GM21515 (cell line): ENCODE data around the gene UPK1A.
"Not testable (repeated sequence)": the region's sequence is repeated elsewhere in the genome, so short reads cannot be mapped to it uniquely, and the experiment has no call there.

Source experiments
- ATAC-seq: cut with Tn5 transposase; IDR thresholded peaks from one replicate; pipeline ENCODE4 v1.9.1; 2021; ENCODE audit not compliant: unreplicated experiment

UPK1A gene

DNA sequence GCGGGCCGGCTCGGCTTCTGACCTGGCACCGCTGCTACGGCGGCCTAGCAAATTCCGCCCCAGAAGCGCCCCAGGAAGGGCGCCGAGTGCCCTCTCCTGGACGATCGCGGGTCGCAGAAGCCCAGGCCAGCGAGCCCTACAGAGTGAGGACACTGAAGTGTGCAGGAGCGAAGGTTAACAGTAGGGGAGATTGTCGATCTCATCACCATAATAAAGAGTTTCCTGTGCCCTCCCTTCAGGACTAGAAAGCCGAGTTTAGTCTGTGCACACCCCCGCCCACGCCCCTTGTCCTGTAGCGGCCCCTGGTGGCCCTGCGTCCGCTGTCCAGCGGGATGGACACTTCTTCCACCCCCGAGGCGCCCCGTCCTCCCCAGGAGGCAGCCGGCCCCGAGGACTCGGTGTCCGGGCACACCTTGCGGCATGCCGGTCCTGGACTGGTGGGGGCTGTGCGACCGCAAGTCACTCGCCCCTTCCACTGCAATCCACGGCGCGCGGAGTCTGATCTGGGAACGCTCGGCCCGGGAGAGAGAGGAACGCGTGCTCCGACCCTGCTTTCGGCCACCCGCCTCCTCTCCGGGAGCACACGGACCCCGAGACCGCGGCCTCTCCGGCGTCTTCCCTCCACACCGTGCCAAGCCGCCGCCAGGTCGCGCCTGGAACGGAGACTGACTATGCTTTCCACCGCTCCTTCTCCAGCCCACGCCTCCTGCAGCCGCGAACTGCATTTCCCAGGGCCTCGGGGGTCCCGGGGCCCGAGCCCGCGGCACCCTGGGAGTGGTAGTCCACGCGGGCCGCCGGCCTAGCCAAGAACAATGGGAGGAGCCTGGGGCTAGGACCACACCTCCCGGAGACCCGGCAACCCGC lies 50.7 kb downstream of the UPK1A start:
- peak; percentile 52 for ATAC-seq

DNA sequence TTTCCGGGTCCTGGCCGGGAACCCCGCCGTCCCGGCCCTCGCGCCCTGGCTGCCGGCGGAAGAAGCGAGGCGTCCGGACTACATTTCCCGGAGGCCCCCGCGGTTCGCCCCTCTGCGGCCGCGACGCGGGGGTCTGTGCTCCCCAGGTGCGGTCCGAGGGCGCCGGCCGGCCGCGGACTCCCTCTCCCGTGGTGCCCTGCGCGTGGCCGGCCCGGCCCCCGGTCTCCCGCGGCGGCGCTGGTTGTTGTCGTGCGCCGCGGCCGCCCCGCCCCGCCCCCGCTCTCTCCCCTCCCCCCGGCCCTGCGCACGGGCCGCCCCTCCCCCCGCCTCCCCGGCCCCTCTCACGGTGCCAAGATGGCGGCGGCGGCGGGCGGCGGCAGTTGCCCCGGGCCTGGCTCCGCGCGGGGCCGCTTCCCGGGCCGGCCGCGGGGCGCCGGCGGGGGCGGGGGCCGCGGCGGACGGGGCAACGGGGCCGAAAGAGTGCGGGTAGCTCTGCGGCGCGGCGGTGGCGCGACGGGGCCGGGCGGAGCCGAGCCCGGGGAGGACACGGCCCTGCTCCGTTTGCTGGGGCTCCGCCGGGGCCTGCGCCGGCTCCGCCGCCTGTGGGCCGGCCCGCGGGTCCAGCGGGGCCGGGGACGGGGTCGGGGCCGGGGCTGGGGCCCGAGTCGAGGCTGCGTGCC lies 51.5 kb downstream of the UPK1A start, which contains the start of gene KMT2B:
TSS of gene KMT2B (plus strand) at position 339 of the 680 bp plus-strand sequence. CDS start at position 355, 16 bp downstream.
- peak; percentile 47 for ATAC-seq

DNA sequence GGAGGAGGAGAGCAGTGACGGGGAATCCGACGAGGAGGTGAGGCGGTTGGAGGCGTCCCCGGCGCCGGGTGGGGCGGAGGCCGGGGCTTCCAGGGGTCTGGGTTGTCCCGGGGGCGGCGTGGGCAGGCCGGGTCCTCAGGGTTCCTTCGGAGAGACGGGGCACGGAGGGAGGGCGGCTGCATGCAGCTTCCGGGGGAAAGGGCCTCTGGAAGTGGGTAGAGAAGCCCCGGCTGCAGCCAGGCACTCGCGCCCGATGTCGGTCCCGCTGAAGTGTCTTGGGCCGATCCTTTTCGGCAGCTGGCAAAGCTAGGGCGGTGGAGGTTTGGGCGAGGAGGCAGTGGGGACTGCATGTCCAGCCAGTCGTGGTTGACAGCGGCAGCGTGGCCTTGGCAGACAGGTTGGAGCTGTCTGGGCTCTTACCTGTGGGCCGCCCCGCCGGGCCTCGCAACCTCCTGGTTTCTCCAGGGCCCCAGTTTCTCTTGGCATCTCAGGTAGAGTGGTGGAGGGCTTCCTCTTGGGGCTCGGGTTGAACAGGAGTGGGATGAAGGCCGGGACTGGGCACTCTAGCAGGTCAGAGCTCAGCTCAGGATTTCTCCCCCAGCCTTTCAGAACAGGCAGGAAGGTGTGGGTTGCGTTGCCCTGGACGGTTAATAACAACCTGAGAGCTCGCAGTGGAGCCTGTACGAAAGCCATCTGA lies 52.2 kb downstream of the UPK1A start:
- ATAC-seq: no peak

DNA sequence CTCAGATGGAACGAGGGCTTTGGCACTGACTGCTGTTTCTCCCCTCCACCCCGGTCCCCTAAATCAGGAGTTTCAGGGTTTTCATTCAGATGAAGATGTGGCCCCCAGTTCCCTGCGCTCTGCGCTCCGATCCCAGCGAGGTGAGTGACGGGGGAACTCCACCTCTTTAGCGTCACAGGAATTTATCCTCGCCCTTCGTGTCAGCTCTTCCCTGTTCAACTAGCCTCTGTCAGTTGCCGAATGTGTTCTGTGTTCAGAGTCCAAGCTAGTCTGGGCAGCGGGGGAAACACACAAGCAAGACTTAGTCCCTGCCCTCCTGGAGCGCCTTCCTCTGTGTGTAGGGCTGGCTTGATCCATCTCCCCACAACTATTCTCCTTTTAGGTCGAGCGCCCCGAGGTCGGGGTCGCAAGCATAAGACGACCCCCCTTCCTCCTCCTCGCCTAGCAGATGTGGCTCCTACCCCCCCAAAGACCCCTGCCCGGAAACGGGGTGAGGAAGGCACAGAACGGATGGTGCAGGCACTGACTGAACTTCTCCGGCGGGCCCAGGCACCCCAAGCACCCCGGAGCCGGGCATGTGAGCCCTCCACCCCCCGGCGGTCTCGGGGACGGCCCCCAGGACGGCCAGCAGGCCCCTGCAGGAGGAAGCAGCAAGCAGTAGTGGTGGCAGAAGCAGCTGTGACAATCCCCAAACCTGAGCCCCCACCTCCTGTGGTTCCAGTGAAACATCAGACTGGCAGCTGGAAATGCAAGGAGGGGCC lies 53.3 kb downstream of the UPK1A start:
- no peak for ATAC-seq

DNA sequence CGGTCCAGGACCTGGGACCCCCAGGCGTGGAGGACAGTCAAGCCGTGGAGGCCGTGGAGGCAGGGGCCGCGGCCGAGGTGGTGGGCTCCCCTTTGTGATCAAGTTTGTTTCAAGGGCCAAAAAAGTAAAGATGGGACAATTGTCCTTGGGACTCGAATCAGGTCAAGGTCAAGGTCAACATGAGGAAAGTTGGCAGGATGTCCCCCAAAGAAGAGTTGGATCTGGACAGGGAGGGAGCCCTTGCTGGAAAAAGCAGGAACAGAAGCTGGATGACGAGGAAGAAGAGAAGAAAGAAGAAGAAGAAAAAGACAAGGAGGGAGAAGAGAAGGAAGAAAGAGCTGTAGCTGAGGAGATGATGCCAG lies 53.8 kb downstream of the UPK1A start:
- ATAC-seq: no peak

DNA sequence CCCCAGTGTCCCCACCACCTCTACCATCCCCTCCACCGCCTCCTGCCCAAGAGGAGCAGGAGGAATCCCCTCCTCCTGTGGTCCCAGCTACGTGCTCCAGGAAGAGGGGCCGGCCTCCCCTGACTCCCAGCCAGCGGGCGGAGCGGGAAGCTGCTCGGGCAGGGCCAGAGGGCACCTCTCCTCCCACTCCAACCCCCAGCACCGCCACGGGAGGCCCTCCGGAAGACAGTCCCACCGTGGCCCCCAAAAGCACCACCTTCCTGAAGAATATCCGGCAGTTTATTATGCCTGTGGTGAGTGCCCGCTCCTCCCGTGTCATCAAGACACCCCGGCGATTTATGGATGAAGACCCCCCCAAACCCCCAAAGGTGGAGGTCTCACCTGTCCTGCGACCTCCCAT lies 54.3 kb downstream of the UPK1A start:
- ATAC-seq: no peak

DNA sequence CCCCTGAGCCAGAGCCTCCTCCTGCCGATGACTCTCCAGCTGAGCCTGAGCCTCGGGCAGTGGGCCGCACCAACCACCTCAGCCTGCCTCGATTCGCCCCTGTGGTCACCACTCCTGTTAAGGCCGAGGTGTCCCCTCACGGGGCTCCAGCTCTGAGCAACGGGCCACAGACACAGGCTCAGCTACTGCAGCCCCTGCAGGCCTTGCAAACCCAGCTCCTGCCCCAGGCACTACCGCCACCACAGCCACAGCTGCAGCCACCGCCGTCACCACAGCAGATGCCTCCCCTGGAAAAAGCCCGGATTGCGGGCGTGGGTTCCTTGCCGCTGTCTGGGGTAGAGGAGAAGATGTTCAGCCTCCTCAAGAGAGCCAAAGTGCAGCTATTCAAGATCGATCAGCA lies 55.1 kb downstream of the UPK1A start:
- no peak for ATAC-seq

DNA sequence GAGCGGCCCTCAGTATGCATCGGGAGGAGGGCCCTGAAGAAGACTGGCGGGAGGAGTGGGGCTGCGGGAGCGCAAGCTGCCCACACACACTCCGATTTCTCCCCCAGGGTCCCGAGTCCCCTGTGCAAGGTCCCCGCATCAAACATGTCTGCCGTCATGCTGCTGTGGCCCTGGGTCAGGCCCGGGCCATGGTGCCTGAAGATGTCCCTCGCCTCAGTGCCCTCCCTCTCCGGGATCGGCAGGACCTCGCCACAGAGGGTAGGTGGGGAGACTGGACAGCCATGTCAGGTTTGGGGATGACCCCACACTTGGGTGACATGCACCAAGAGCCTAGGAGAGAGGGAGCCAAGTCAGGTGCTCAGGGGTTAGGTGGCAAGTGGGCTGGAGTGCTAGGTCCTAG lies 56.1 kb downstream of the UPK1A start:
- ATAC-seq: no peak

DNA sequence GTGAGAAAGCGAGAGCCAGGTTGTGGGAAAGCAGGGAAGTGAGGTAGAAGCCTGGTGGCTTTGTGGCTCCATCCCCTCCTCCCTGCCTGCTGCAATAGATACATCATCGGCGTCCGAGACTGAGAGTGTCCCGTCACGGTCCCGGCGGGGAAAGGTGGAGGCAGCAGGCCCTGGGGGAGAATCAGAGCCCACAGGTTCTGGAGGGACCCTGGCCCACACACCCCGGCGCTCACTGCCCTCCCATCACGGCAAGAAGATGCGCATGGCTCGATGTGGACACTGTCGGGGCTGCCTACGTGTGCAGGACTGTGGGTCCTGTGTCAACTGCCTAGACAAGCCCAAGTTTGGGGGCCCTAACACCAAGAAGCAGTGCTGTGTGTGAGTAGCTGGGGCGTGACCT lies 56.6 kb downstream of the UPK1A start:
- ATAC-seq: no peak

DNA sequence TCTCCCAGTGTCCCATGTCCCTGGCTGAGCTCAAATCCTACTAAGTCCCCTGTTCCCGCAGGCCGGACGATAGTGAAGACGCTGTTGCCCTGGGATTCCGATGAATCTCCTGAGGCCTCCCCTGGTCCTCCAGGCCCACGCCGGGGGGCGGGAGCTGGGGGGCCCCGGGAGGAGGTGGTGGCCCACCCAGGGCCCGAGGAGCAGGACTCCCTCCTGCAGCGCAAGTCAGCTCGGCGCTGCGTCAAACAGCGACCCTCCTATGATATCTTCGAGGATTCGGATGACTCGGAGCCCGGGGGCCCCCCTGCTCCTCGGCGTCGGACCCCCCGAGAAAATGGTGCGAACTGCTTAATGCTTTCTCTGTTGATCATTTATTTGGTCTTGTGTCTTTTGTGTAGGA lies 57.4 kb downstream of the UPK1A start:
- ATAC-seq: no peak

DNA sequence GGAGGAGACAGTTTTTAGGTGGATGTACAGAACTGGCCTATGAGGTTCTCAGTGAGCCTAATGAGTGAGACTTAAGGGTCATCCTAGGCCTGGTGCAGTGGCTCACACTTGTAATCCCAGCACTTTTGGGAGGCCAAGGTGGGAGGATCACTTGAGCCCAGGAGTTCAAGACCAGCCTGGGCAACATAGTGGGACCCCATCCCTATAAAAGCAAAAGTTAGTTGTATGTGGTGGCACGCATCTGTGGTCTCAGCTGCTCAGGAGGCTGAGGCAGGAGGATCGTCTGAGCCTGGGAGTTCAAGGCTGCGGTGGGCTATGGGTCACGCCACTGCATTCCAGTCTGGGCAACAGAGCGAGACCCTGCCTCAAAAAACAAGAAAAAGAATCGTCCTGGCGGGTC lies 57.8 kb downstream of the UPK1A start:
- not testable (repeated sequence) for ATAC-seq

DNA sequence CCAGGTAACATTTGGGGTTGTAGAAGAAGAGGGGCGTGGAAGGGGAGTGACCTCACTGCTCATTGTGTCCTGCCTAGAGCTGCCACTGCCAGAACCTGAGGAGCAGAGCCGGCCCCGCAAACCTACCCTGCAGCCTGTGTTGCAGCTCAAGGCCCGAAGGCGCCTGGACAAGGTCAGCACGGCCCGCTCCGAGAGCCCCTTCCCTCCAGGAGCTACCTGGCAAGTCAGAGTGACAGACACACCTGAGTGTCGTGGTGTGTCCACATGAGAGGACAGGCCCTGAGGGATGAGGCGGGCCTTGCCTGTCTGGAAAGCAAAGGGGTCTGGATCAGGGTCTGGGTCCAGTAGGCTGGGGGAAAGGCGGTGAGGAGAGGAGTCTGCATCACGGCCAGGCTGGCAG lies 58.2 kb downstream of the UPK1A start:
- no peak for ATAC-seq

DNA sequence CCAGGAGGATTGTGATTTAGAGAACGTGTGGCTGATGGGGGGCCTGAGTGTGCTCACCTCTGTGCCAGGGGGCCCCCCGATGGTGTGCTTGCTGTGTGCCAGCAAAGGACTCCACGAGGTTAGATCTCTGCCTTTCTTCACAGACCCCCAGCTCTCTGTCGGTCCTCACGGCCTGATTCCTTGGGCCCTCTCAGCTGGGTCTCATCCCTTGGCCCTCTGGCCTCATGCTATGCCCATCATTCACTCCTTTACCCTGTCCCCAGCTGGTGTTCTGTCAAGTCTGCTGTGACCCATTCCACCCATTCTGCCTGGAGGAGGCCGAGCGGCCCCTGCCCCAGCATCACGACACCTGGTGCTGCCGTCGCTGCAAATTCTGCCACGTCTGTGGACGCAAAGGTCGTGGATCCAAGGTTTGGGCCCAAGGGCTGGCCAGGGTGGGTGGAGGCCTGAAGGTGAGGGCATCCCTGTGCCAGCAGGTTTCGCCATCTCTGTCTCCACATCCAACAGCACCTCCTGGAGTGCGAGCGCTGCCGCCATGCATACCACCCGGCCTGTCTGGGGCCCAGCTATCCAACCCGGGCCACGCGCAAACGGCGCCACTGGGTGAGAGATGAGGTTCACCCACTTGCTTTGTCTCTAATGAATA lies 59.0 kb downstream of the UPK1A start:
- no peak for ATAC-seq

DNA sequence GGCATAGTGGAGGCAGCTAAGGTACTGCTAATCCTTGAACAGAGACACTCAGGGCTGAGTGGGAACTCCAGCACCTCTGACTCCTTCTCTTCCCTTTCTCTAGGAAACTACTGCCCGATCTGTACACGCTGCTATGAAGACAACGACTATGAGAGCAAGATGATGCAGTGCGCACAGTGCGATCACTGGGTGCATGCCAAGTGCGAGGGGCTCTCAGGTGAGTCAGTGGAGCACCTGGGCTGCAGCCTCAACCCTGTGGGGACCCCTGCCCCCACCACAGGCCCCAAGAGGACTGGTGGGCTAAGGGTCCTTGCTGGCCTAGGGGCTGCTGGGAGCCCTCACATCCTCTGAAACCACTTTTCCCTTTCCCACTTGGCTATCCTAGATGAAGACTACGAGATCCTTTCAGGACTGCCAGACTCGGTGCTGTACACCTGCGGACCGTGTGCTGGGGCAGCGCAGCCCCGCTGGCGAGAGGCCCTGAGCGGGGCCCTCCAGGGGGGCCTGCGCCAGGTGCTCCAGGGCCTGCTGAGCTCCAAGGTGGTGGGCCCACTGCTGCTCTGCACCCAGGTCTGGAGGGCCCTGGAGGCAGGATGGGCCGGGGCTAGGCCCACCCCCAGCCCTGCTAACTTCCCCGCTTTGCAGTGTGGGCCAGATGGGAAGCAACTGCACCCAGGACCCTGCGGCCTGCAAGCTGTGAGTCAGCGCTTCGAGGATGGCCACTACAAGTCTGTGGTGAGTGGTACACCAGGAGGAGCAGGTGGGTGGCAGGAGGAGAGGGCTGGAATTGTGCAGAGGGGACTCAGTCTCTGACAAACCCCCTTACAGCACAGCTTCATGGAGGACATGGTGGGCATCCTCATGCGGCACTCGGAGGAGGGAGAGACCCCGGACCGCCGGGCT lies 61.0 kb downstream of the UPK1A start:
- ATAC-seq: no peak
